ENCODE results near the gene MPHOSPH8.

The MPHOSPH8 gene

GRCh38 chr13:19633479-19634255 lies at the start of gene MPHOSPH8:
Gene MPHOSPH8, plus strand, starts transcription at chr13:19633659. Its CDS starts 90 bp downstream, at chr13:19633749.
- peak within 1 kb of the TSS; percentile 86 for H3K27ac ChIP-seq
- TF ChIP-seq, protein P1, sequence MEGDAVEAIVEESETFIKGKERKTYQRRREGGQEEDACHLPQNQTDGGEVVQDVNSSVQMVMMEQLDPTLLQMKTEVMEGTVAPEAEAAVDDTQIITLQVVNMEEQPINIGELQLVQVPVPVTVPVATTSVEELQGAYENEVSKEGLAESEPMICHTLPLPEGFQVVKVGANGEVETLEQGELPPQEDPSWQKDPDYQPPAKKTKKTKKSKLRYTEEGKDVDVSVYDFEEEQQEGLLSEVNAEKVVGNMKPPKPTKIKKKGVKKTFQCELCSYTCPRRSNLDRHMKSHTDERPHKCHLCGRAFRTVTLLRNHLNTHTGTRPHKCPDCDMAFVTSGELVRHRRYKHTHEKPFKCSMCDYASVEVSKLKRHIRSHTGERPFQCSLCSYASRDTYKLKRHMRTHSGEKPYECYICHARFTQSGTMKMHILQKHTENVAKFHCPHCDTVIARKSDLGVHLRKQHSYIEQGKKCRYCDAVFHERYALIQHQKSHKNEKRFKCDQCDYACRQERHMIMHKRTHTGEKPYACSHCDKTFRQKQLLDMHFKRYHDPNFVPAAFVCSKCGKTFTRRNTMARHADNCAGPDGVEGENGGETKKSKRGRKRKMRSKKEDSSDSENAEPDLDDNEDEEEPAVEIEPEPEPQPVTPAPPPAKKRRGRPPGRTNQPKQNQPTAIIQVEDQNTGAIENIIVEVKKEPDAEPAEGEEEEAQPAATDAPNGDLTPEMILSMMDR (conservative IDR thresholded peaks at IDR 0.05) = no peak
- TF ChIP-seq ZFX (IDR thresholded peaks at IDR 0.05) = peak; percentile 47

GRCh38 chr13:19586904-19587634 lies 46.4 kb upstream of the MPHOSPH8 start:
- H3K27ac ChIP-seq = no peak overlapping the region

DNA sequence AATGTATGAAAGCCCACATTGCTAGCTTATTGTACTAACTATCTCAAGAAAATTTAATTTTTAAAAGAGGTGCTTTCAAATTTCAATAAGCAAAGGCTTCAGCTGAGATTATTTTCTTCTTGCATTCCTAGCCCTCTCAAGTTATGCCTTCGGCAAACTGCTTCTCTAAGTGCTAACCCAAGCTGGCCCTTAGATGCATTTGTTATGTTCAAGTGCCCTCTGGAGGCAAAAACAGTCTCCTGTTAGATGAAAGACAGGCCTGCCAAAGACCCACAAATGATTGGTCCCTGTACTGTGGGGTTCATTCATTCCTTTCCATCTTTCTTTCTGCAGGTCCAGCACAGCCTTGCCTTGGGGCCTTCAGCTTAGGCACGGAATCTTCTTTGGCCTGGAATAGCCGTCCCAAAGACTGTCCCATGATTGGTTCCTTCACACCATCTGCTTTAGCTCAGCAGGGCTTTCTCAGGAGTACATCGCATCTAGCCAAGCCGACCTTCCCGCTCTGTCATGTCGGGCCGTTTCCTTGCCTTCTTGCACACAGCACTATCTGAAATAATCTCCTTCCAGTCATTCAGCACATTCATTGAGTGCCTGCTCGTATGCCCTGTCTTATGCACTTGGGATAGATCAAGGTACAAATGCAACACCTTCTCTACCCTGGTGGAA lies 45.7 kb upstream of the MPHOSPH8 start:
- TF ChIP-seq, protein P1 (conservative IDR thresholded peaks at IDR 0.05) = peak; percentile 87
- no peak for TF ChIP-seq ZFX (IDR thresholded peaks at IDR 0.05)
- no peak overlapping the region for H3K27ac ChIP-seq

More at GRCh38 chr13:19586904-19587634, 46.4 kb upstream of the MPHOSPH8 start:
- TF ChIP-seq ZFX (IDR thresholded peaks at IDR 0.05) = no peak
- TF ChIP-seq, protein P1 (conservative IDR thresholded peaks at IDR 0.05) = no peak

DNA sequence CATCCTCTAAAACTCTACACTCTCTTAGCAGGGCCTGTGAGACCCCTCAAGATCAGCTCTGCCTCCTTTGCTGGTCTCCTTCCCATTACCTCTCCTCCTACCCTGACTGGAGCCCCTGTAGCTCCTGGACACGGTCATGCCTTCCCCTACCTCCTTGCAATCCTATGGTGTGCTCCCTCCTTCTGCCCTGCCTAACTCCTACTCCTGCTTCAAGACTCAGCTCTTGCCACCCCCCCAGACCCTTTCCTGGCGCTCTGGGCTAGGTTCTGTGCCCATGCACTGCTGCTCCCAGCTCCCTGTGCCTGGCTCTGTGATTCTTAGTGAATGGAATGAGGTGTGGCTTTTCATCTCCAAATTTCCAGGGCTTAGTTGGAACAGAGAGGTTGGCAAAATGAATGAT lies 44.1 kb upstream of the MPHOSPH8 start:
- no peak overlapping the region for H3K27ac ChIP-seq
- TF ChIP-seq ZFX (IDR thresholded peaks at IDR 0.05) = no peak
- TF ChIP-seq, protein P1 (conservative IDR thresholded peaks at IDR 0.05) = no peak

DNA sequence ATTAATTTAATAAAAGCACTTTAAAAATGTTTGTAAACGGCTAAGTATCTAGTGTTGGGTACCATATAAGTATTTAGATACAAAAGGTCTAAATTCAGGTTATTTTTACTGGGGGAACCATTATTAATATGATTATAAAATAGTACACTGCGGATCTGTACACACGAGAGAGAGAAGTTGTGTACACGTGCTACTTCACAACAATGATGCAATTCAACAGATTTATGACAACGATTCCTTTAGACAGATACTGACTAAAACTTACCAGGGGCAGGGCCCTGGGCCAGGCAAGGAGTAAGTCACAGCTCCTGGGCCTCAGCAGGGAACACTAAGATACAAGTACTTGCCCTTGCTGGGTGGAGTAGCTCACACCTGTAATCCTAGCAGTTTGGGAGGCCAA lies 43.0 kb upstream of the MPHOSPH8 start:
- TF ChIP-seq ZFX (IDR thresholded peaks at IDR 0.05) = no peak
- TF ChIP-seq, protein P1 (conservative IDR thresholded peaks at IDR 0.05) = no peak
- H3K27ac ChIP-seq = no peak overlapping the region

- TF ChIP-seq ZFX (IDR thresholded peaks at IDR 0.05) = no peak
- TF ChIP-seq, protein P1 (conservative IDR thresholded peaks at IDR 0.05) = no peak
- no peak overlapping the region for H3K27ac ChIP-seq
Observed at GRCh38 chr13:19591864-19592263, 41.6 kb upstream of the MPHOSPH8 start.
